HG02970 (cell line): ENCODE results near the gene GALM.
"Not testable (repeated sequence)": the region's sequence is repeated elsewhere in the genome, so short reads cannot be mapped to it uniquely, and the experiment has no call there.

Experiments used
- ATAC-seq: cut with Tn5 transposase; IDR thresholded peaks from one replicate; pipeline ENCODE4 v1.9.1; 2021; ENCODE audit warnings: mild to moderate bottlenecking, moderate library complexity, moderate number of reproducible peaks; ENCODE audit not compliant: unreplicated experiment, low FRiP score

The GALM gene

GRCh38 chr2:38755891-38756290, 90.0 kb downstream of the GALM start:
- ATAC-seq, result not testable (repeated sequence)

DNA sequence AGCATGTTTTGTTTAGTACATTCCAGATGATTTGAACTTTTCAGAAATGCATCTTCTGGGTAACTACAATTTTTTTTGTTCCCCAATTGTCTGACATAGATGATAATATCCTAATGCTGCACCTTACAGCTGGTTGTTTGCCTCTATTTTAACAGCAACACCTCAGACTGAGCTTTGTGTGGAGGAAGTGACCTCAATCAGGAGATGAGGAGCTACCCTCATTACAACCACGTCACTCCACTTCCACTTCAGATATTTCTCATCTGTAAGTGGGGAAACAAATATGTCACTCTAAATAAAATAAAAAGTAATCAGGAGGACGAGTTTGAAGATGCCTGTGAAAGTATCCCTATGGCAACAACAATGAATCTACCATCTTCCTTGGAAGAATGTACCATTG, 97.3 kb downstream of the GALM start:
- ATAC-seq, result no peak

- no peak for ATAC-seq
Measured at GRCh38 chr2:38763728-38764127, 97.8 kb downstream of the GALM start.

DNA sequence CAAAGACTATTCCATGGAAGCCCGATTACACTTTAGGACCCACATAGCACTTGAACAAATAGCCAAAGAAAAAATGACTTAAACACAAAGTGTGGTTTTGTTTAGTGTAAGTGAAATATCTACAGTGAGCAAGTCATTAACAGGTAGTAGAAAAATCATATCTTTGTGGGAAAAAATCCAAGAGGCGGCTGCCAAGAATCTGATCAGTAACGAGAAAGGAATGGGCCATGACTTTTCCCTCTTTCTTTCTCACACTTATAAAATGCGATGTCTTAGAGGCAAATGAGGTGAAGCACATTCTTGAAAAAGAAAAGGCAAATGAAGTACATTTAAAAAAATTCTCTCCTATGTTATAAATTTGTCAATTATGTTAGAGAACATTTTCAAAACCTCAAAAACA, 99.2 kb downstream of the GALM start:
- no peak for ATAC-seq

- ATAC-seq, result no peak
Measured at GRCh38 chr2:38765551-38765950, 99.6 kb downstream of the GALM start.

DNA sequence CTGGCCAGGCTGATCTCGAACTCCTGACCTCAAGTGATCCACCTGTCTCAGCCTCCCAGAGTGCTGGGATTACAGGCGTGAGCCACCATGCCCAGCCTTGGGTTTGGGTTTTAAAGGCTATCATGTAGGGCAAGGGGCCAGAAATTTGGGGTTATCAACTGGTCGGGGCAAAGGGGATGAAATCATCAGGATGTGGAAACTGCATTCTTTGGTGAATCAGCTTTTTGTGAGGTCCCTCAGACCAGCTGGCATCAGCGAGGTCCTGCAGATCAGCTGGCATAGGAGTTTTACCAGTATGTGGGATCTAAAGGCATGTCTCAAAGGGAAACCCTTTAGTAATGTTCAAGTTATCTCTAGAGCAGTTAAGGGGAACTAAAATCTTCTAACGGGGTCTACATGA, 105.7 kb downstream of the GALM start:
- ATAC-seq, result no peak

- ATAC-seq, result no peak
Measured at GRCh38 chr2:38775097-38775920, 109.4 kb downstream of the GALM start.

- no peak for ATAC-seq
Measured at GRCh38 chr2:38775921-38776225, 110.0 kb downstream of the GALM start.

DNA sequence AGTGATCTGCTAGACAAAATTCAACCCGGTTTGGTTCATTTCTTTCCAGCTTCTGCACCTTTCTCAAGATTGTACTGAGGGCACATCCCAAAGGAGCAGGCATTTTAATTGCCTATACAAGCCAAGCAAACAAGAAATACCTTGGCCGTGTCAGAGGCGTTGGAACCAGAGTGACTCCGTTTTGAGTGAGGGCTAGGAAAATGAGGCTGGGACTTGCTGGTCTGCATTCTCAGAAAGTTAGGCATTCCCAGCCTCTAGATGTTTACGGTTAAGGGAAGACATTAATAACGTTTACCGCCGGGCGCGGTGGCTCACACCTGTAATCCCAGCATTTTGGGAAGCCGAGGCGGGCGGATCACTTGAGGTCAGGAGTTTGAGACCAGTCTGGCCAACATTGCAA, 110.6 kb downstream of the GALM start:
- ATAC-seq, result no peak

DNA sequence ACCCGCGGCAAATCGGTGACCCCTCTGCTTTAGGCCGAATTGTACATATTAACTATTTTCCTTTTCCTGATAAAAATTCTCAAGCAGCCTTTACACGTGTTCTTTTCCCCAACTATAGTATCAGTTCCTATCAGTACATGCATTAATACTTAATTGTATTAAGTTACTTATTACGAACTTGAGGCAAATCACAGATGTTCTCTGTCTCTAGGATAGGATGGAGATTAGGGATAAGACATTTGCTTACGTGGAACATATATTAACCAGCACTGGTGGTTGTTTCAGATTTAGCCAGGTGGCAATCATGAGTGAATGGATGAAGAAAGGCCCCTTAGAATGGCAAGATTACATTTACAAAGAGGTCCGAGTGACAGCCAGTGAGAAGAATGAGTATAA, 112.8 kb downstream of the GALM start:
- no peak for ATAC-seq

- ATAC-seq, result no peak
Measured at GRCh38 chr2:38783586-38783985, 117.7 kb downstream of the GALM start.
